Liver (tissue), 9 donors: Measurements from ENCODE around the gene GRK5. TPM values are rescaled to one million over a fixed set of nuclear protein-coding genes. Genes with fewer than 3 reads are reported as not detected.

Source experiments
- DNase-seq: peaks from one replicate; pipeline ENCODE4 v3.0.0-alpha.2; 2017; ENCODE audit warnings: low spot score
- H3K27ac ChIP-seq, 2 donors: one replicate each; pipeline ENCODE4 v1.7.0; 2013; ENCODE audit warnings: inconsistent platforms in 2 of 2, low read length in 2 of 2, control low read depth in 1 of 2, low read depth in 1 of 2, mild to moderate bottlenecking in 1 of 2
- H3K27me3 ChIP-seq, 4 donors: one replicate each; pipeline versions ENCODE4 v1.6.1 to v1.7.0; 2013; ENCODE audit warnings: low read length in 3 of 4, inconsistent platforms in 1 of 4, mild to moderate bottlenecking in 1 of 4, moderate library complexity in 1 of 4; ENCODE audit not compliant: control insufficient read depth in 4 of 4, insufficient read depth in 4 of 4
- H3K36me3 ChIP-seq, 4 donors: one replicate each; pipeline versions ENCODE4 v1.6.1 to v1.7.0; 2013; ENCODE audit warnings: low read length in 3 of 4, mild to moderate bottlenecking in 3 of 4, low read depth in 1 of 4, moderate library complexity in 1 of 4; ENCODE audit not compliant: control insufficient read depth in 4 of 4, insufficient read depth in 3 of 4
- H3K4me1 ChIP-seq, 4 donors: one replicate each; pipeline versions ENCODE4 v1.6.1 to v1.7.0; 2013; ENCODE audit warnings: low read length in 3 of 4, mild to moderate bottlenecking in 3 of 4, moderate library complexity in 1 of 4; ENCODE audit not compliant: control insufficient read depth in 4 of 4, insufficient read depth in 4 of 4
- H3K4me3 ChIP-seq, 3 donors: one replicate each; pipeline versions ENCODE4 v1.6.1 to v1.7.0; 2013; ENCODE audit warnings: low read length in 3 of 3, control low read depth in 1 of 3, low read depth in 1 of 3, mild to moderate bottlenecking in 1 of 3
- H3K9ac ChIP-seq, 2 donors: one replicate each; pipeline ENCODE4 v1.7.0; 2013; ENCODE audit warnings: low read length in 2 of 2, mild to moderate bottlenecking in 2 of 2, moderate library complexity in 2 of 2, control low read depth in 1 of 2, low read depth in 1 of 2
- H3K9me3 ChIP-seq, 4 donors: one replicate each; pipeline versions ENCODE4 v1.6.1 to v1.7.0; 2013; ENCODE audit warnings: low read length in 3 of 4; ENCODE audit not compliant: control insufficient read depth in 4 of 4
- ATF3 ChIP-seq: IDR thresholded peaks from 2 replicates; pipeline ENCODE4 v1.6.1; 2016; ENCODE audit warnings: antibody characterized with exemption
- EGR1 ChIP-seq, 2 donors: IDR thresholded peaks; 2 replicates each; pipeline ENCODE4 v1.6.1; 2016 to 2018; ENCODE audit warnings: antibody characterized with exemption in 2 of 2, low read depth in 2 of 2
- FOXA1 ChIP-seq: IDR thresholded peaks from 2 replicates; pipeline ENCODE4 v1.6.1; 2016; ENCODE audit warnings: antibody characterized with exemption
- GABPA ChIP-seq, 2 donors: IDR thresholded peaks in 1 of 2; conservative IDR thresholded peaks in 1 of 2; 2 replicates each; pipeline ENCODE4 v1.6.1; 2016; ENCODE audit warnings: antibody characterized with exemption in 2 of 2, mild to moderate bottlenecking in 1 of 2, moderate library complexity in 1 of 2
- HNF4A ChIP-seq, 2 donors: conservative IDR thresholded peaks; 2 replicates each; pipeline ENCODE4 v1.6.1; 2016; ENCODE audit warnings: antibody characterized with exemption in 2 of 2, mild to moderate bottlenecking in 2 of 2
- JUND ChIP-seq, 2 donors: IDR thresholded peaks; 2 replicates each; pipeline ENCODE4 v1.6.1; 2016; ENCODE audit warnings: antibody characterized with exemption in 2 of 2
- RAD21 ChIP-seq, 2 donors: IDR thresholded peaks; 2 replicates each; pipeline ENCODE4 v1.6.1; 2016; ENCODE audit warnings: antibody characterized with exemption in 2 of 2, mild to moderate bottlenecking in 2 of 2
- SP1 ChIP-seq: IDR thresholded peaks from 2 replicates; pipeline ENCODE4 v1.6.1; 2018; ENCODE audit warnings: antibody characterized with exemption, mild to moderate bottlenecking
- TAF1 ChIP-seq: conservative IDR thresholded peaks from 2 replicates; pipeline ENCODE4 v1.6.1; 2016; ENCODE audit warnings: antibody characterized with exemption, mild to moderate bottlenecking
- WGBS: extraction: QIAGEN DNeasy Blood & Tissue Kit; methylation state at CpG from one replicate; pipeline ENCODE4 v1.1.7; 2013; 5-methylcytosine and 5-hydroxymethylcytosine counted together
- polyA plus RNA-seq, 2 donors: library from polyadenylated mRNA; stranded (reverse) in 1 of 2; unstranded in 1 of 2; fragments of 200-250 nt in 1 of 2; fragments of >200 nt in 1 of 2; fragmentation: Nextera tagmentation in 1 of 2; extraction: Ambion mirVana in 1 of 2; gene quantifications; one replicate each; pipeline versions ENCODE4 v1.2.1 to v1.2.3, GENCODE V29; 2013 to 2015
- total RNA-seq, 2 donors: library from RNA; depleted of rRNA; stranded (reverse); fragments of >200 nt; gene quantifications; one replicate each; pipeline ENCODE4 v1.2.3, GENCODE V29; 2014
- TF ChIP-seq, protein P1 (sequence below): IDR thresholded peaks from 2 replicates; pipeline ENCODE4 v1.6.1; 2016; ENCODE audit warnings: antibody characterized with exemption, mild to moderate bottlenecking
- TF ChIP-seq, protein P2 (sequence below): fragments of 150-350 bp; IDR thresholded peaks from 2 replicates; pipeline ENCODE4 v1.5.1; 2017; ENCODE audit warnings: improper control_type of control experiment, low read depth, low read length; ENCODE audit not compliant: missing input control
- TF ChIP-seq, protein P3 (sequence below): IDR thresholded peaks from 2 replicates; pipeline ENCODE4 v1.6.1; 2016; ENCODE audit warnings: antibody characterized with exemption
- donor health status: healthy.
- donor health status: healthy.
- donor health status: healthy.
- donor health status: healthy.
- donor health status: healthy.

GRK5 gene
- total and polyA plus RNA-seq, 4 donors: 2.1 to 6.6 (median 5.1) TPM

GRCh38 chr10:119207713-119208552 lies 562 bp downstream of the GRK5 start:
- Histone ChIP-seq H3K4me3 (peak overlapping the region; percentile 45 to 89 (median 52)), H3K27me3 (no peaks in the 10 kb centered on the region), H3K36me3 (peaks cover 0 to 2% (median 0%) of the 10 kb centered on the region in 4 donors), H3K27ac (peak overlapping the region; percentile 80 to 92), H3K9me3 (no peaks in the 10 kb centered on the region), H3K9ac (peak overlapping the region; percentile 17 to 89), H3K4me1 (peaks cover 0 to 30% (median 22%) of the 10 kb centered on the region in 4 donors)
- under 1% methylated on average over 62 of the region's 62 CpGs for WGBS
- DNase-seq: peak; percentile 52
- TF ChIP-seq RAD21 (IDR thresholded peaks at IDR 0.05) (peak in 1 of 2 donors; percentile 32), HNF4A (conservative IDR thresholded peaks at IDR 0.05) (no peak)

DNA sequence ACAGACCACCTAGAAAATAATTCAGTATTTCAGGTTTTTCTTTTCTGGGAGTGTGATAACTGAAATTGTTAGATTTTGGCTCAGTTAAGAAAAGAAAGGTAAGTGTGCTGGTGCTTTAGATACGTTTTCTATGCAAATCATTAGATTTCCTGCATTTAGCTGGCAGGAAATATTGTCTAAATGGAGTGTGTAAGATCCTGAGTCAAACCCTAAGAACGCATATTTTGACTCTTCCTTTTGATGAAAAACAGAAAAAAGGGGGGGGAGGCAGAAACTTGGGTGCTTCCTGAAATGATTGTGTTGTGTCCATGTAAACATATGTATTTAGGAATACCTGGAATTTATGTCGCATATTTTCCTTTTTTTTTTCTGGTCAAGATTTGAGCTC lies 1.2 kb downstream of the GRK5 start:
- peaks cover 0 to 2% (median 0%) of the 10 kb centered on the region in 4 donors for H3K36me3 ChIP-seq
- WGBS: 32% methylated on average over 3 of the region's 3 CpGs
- no peak for DNase-seq
- peak overlapping the region; percentile 80 to 92 for H3K27ac ChIP-seq
- no peaks in the 10 kb centered on the region for H3K27me3 ChIP-seq
- peaks cover 0 to 30% (median 22%) of the 10 kb centered on the region in 4 donors for H3K4me1 ChIP-seq
- peak overlapping the region; percentile 17 to 89 for H3K9ac ChIP-seq
- no peaks in the 10 kb centered on the region for H3K9me3 ChIP-seq
- TF ChIP-seq JUND (IDR thresholded peaks at IDR 0.05) (no peak), FOXA1 (no peak), TAF1 (no peak), SP1 (no peak), EGR1 (IDR thresholded peaks at IDR 0.05; ENCODE audit: low read depth in 2 of 2) (no peak), GABPA (IDR thresholded peaks at IDR 0.05 in 1 of 2, conservative IDR thresholded peaks at IDR 0.05 in 1 of 2) (no peak), ATF3 (no peak)
- TF ChIP-seq, protein P1, sequence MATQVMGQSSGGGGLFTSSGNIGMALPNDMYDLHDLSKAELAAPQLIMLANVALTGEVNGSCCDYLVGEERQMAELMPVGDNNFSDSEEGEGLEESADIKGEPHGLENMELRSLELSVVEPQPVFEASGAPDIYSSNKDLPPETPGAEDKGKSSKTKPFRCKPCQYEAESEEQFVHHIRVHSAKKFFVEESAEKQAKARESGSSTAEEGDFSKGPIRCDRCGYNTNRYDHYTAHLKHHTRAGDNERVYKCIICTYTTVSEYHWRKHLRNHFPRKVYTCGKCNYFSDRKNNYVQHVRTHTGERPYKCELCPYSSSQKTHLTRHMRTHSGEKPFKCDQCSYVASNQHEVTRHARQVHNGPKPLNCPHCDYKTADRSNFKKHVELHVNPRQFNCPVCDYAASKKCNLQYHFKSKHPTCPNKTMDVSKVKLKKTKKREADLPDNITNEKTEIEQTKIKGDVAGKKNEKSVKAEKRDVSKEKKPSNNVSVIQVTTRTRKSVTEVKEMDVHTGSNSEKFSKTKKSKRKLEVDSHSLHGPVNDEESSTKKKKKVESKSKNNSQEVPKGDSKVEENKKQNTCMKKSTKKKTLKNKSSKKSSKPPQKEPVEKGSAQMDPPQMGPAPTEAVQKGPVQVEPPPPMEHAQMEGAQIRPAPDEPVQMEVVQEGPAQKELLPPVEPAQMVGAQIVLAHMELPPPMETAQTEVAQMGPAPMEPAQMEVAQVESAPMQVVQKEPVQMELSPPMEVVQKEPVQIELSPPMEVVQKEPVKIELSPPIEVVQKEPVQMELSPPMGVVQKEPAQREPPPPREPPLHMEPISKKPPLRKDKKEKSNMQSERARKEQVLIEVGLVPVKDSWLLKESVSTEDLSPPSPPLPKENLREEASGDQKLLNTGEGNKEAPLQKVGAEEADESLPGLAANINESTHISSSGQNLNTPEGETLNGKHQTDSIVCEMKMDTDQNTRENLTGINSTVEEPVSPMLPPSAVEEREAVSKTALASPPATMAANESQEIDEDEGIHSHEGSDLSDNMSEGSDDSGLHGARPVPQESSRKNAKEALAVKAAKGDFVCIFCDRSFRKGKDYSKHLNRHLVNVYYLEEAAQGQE: no peak
- TF ChIP-seq, protein P2, sequence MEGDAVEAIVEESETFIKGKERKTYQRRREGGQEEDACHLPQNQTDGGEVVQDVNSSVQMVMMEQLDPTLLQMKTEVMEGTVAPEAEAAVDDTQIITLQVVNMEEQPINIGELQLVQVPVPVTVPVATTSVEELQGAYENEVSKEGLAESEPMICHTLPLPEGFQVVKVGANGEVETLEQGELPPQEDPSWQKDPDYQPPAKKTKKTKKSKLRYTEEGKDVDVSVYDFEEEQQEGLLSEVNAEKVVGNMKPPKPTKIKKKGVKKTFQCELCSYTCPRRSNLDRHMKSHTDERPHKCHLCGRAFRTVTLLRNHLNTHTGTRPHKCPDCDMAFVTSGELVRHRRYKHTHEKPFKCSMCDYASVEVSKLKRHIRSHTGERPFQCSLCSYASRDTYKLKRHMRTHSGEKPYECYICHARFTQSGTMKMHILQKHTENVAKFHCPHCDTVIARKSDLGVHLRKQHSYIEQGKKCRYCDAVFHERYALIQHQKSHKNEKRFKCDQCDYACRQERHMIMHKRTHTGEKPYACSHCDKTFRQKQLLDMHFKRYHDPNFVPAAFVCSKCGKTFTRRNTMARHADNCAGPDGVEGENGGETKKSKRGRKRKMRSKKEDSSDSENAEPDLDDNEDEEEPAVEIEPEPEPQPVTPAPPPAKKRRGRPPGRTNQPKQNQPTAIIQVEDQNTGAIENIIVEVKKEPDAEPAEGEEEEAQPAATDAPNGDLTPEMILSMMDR: no peak
- TF ChIP-seq, protein P3, sequence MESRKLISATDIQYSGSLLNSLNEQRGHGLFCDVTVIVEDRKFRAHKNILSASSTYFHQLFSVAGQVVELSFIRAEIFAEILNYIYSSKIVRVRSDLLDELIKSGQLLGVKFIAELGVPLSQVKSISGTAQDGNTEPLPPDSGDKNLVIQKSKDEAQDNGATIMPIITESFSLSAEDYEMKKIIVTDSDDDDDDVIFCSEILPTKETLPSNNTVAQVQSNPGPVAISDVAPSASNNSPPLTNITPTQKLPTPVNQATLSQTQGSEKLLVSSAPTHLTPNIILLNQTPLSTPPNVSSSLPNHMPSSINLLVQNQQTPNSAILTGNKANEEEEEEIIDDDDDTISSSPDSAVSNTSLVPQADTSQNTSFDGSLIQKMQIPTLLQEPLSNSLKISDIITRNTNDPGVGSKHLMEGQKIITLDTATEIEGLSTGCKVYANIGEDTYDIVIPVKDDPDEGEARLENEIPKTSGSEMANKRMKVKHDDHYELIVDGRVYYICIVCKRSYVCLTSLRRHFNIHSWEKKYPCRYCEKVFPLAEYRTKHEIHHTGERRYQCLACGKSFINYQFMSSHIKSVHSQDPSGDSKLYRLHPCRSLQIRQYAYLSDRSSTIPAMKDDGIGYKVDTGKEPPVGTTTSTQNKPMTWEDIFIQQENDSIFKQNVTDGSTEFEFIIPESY: no peak
- H3K4me3 ChIP-seq: peak overlapping the region in 2 of 3 donors; percentile 52 to 89
